Inflammatory macrophage (primary cell): ENCODE measurements around the gene NGEF.
"Not testable (repeated sequence)": the region's sequence is repeated elsewhere in the genome, so short reads cannot be mapped to it uniquely, and the experiment has no call there.

ENCODE experiments used
- DNase-seq, 2 donors: peaks; one replicate each; pipeline ENCODE4 v3.0.0-alpha.2; 2020 to 2022
- total RNA-seq, 18 experiments: gene quantifications; one replicate each; lab custom pipeline; 2026; ENCODE audit warnings: mixed read lengths in 6 of 18, inconsistent platforms in 2 of 18; lab: John Stamatoyannopoulos, UW

NGEF gene, protein sequence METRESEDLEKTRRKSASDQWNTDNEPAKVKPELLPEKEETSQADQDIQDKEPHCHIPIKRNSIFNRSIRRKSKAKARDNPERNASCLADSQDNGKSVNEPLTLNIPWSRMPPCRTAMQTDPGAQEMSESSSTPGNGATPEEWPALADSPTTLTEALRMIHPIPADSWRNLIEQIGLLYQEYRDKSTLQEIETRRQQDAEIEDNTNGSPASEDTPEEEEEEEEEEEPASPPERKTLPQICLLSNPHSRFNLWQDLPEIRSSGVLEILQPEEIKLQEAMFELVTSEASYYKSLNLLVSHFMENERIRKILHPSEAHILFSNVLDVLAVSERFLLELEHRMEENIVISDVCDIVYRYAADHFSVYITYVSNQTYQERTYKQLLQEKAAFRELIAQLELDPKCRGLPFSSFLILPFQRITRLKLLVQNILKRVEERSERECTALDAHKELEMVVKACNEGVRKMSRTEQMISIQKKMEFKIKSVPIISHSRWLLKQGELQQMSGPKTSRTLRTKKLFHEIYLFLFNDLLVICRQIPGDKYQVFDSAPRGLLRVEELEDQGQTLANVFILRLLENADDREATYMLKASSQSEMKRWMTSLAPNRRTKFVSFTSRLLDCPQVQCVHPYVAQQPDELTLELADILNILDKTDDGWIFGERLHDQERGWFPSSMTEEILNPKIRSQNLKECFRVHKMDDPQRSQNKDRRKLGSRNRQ
- 0 to 0.16 (median 0) reads per million in 18 experiments for total RNA-seq

DNA sequence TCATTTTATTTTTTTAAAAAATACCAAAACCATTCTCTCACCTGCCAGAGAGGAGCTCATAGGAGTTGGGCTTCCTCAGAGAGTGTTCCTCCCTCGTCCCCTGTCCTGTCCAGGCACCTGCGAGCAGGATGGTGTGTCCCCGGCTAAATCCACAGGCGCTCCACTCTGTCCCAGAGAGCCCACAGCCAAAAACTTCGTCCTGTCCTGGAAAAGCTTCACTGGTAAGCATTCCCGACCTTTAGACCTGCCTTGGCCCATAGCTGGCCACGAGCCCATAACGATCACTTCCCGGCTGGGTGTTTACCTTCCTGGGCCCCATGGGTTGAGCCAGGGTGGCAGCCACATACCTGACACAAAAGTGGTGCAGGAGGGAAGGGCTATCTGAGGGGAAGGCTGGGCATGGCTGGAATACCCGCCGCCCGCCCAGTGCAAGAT lies at the start of gene NGEF:
TSS of gene NGEF (minus strand) at position 230 of the 435 bp plus-strand sequence. CDS start 38,366 bp downstream, outside the sequence.
- no peak for DNase-seq

DNA sequence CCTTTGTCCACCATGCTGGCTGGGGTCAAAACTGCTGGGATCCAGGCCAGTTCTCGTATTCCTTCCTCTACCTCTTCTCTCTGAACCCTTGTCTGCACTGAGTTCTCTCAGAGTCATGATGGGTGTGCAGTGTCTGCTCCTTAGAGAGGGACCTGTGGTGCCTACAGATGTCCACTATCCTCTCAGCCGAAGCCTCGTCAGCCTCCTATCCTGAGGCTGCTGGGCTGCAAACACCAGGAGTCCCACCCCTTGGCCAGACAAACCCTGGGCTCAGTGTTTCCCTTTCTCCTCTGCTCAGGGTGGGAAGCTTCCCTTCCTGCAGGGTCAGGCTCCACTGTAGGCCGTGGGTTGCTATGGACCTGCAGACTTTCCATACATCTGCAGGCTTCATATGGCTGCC lies 49.4 kb upstream of the NGEF start:
- peak in 1 of 2 donors; percentile 34 for DNase-seq

DNA sequence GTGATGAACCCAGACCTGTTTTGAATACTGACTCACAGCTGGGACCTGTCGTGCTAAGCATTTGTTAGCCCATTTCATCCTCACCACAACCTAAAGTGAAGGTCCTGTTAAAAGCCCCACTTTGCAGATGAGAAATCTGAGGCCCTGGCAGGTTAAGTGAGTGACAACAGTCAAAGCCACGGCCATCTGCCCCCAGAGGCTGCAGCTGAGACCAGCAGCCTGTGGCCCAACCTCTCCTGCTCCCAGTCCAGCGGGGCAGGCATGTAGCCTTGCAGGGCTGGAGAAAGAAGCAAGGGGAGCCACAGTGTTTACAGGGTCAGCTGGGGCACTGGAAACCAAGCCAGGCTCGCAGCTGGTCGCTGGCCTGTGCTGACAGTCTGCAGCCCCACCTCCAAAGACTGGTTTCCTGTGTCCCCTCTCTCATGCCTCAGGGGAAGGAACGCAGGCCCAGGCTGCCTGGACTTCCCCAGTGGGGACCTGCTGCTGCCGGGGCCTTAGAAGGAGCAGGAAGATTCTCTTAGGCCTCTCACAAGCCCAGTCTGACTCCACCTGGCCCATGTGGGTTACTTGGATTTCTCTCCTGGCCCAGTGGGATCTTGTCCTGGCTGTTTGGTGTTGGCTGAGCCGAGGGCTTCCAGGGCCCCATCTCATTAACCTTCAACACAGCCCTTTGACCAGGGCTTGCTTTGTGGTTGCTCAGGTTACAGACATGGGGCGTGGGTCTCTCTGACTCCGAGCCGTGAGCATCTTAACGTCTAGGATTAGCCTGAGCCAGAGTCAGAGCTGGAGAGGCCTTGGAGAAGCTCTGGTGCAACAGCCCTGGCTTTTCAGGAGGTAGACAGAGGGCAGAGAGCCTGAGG lies 48.8 kb upstream of the NGEF start:
- peak; percentile 41 to 43 for DNase-seq

DNA sequence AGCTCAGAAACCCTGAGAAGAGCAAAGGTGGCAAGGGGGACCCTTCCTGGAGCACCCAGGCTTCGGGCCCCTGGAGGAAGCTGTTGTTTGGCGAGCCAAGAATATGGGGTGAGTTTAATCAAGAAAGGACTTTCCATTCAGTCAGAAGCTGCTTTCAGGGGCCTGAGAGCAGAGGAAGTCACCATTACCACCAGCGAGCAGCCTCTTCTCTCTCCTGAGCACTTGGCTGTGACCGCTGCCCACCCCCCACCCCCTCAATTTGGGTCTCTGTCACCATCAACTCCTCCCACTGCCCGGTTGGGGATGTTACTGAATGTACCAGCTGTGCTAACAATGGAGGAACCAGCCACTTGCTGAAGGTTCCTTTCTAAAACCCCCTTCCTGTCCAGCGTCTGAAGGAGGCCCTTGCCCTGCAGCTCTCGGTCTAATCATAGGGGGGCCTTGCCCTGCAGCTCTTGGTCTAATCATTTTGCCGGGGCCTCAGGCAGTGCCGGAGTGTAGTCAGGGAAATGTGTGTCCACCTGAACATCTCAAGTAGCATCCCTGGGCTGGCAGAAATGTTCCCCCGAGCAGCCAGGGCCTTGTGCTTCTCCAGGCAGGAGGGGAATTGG lies 48.0 kb upstream of the NGEF start:
- peak; percentile 64 to 83 for DNase-seq

DNA sequence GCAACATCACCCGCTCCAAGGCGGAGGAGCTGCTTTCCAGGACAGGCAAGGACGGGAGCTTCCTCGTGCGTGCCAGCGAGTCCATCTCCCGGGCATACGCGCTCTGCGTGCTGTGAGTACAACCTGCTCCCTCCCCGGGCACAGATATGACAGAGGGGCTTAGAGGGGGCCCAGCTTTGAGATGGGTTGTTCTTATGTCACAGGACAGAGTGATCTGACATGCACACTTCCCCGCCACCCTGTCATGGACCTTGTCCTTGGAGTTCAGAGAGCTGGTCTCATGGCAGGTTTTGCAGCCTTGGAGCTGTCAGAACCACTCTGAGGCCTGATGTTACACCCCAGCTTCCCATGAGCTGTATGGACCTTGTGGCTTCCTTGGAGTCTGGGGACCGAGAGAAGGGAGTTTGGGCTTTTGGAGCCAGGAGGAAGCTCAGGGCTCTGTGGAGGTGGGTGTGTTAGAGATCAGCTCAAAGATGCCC lies 47.5 kb upstream of the NGEF start:
- DNase-seq = no peak

DNA sequence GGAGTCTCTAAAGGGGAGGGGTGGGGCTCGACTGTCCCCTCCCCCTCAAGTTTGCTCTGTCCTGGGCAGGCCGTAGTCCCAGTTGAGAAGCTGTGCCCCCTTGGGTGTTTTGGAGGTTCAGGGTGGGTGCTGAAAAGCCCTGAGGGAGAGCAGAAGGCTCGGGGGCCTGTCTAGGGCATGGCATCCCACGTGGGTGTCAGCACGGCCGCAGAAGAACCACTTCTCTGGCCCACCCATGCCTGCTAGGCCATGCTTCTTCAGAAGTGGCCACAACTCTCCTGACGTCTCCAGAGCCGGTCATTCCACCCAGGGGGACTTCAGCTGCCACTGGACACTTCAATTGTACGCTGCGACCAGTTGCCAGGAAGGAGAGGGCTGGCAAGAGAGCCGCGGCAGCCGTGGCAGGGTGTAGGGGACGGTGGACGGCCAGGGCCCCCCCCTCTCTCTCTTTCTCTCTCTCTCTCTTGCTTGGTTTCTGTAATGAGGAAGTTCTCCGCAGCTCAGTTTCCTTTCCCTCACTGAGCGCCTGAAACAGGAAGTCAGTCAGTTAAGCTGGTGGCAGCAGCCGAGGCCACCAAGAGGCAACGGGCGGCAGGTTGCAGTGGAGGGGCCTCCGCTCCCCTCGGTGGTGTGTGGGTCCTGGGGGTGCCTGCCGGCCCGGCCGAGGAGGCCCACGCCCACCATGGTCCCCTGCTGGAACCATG lies 46.9 kb upstream of the NGEF start, which contains the start of gene INPP5D:
TSS of gene INPP5D (plus strand) at position 546 of the 704 bp plus-strand sequence. CDS start at position 683, 137 bp downstream.
- DNase-seq = peak; percentile 87 to 88

DNA sequence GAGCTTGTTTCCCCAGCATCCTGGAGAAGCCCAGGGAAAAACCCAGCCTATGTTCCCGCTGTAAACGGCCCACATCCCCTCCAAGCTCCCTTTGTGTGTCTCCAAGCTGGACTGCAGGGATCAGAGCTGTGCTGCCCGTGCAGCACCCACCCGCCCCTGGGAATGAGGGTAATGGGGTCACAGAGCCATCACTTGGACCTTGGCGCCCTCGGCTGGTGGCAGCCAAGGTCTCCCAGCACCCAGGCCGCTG lies 46.4 kb upstream of the NGEF start:
- DNase-seq = no peak

DNA sequence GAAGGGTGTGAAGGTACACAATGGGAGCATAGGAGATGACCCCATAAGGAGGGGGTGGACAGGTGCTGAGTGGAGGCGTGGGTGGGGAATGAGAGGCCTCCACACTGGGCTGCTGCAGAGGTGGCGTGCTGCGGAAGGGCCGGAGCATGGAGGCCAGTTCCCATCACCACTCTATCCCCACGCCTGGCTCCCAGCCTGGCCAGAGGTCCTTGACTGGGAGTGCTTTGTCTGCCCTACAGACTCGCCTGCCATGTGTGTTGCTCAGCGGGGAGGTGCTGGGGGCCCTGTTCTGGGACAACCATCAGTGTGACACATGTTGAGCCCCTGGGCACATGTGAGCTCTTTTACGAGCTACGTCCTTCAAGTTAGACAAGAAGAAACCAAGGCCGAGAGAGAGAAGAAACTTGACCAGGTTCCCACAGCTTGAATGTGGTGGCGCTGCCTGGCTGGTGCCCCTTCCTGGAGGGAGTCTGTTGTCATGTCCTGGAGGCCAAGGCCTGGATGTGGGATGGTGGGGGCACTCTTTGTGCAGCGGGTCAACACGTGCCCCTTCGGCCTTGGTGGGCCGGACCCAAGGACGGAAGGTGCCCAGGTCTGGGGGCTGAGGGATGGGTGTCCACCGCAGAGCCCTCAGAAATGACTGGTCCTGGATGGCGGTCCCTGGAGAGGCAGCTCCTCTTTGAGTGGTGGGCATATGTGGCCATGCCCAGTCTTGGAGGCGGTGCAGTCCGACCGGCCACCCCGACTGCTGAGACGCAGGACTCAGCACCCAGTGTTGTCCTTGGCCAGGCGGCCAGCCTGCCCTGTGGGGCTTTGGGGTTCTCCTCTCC lies 45.9 kb upstream of the NGEF start:
- no peak for DNase-seq

DNA sequence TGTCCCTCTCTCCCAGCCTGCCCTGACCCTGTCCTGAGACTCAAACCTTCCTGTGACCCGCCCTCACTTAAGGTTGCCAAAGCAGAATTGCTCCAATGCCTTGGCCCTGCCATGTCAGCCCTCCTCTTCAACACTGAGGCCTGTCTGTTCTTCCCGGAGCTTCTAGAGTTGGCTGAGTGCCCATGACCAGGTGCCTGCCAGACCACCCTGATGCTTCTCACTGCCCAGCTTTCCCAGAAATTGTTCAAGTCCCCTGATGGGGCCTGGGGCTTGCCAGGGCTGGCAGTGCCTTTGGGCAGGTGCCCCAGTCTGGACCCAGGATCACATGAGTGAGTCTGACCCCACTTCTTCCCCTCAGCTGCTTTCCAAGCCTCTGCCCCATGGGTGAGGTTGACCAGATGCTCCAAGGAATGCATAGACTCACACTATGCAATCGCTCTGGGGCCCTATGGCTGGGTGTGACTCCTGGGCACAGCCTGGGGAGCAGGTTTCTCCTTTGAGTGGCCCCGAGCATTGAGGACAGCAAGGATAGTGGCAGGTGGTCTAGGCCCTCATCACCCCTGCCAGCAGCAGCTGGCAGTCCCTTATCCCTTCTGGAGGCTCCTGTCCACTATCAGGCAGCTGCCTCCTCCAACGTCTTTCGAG lies 44.0 kb upstream of the NGEF start:
- DNase-seq = no peak

DNA sequence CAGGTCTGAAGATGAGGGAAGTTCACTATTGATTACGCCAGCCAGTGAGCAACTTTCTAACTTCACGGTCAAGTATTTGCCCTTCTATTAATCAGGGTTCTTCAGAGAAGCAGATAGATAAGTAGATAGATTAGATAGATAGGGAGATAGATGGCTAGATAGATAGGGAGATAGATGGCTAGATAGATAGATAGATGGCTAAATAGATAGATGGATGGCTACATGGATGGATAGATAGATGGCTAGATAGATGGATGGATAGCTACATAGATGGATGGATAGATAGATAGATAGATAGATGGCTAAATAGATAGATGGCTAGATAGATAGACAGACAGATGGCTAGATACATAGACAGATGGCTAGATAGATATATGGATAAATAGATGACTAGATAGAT lies 42.3 kb upstream of the NGEF start:
- DNase-seq = no peak

DNA sequence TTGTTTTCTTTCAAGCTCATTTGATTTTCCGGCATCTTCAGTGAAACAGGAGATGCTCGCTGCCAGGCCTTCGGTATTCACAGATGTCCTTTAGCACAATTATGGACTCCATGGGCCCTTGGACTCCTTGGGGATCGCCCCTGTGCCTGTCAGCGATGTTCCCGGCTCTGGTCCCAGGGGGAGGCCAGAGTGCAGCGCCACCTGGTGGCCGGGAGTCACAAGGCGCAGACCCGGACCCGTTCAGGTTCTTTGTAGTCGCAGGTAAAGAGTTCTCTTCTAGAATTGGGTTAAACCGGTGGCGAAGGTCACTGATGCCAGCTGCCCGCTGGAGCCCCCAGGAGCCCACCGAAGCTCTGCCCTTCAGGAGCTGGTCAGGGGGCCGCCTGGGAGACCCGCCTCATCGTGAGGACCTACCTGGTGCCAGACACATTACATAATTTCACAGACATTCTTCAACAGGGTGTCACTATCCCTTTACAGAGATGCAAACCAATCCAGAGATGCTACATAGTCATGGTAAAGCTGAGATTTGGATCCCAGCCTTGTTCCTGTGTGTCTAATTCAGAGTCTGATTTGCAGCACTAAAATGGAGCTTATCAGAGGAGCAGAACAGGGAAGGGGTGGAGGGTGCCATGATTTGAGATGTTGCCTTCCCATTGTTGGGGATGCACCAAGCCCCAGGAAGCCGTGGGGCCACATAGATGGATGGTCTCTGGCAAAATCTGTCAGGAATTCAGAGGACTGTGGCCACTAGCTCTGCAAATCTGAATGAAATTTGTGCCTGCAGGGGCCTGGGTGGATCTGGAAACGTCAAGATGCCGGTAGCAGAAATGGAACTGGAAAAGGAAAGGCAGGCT lies 41.1 kb upstream of the NGEF start:
- DNase-seq = peak; percentile 48 to 59

DNA sequence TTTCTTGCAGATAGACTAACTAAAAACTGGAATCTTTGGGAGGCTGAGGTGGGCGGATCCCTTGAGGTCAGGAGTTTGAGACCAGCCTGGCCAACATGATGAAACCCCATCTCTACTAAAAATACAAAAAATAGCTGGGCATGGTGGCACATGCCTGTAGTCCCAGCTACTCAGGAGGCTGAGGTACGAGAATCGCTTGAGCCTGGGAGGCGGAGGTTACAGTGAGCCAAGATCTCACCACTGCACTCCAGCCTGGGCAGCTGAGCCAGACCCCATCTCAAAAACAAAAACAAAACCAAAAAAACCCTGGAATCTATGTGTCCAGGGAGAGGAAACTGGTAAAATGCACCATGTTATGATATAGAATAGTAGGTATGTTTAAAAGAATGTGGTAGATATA lies 39.5 kb upstream of the NGEF start:
- not testable (repeated sequence) for DNase-seq

DNA sequence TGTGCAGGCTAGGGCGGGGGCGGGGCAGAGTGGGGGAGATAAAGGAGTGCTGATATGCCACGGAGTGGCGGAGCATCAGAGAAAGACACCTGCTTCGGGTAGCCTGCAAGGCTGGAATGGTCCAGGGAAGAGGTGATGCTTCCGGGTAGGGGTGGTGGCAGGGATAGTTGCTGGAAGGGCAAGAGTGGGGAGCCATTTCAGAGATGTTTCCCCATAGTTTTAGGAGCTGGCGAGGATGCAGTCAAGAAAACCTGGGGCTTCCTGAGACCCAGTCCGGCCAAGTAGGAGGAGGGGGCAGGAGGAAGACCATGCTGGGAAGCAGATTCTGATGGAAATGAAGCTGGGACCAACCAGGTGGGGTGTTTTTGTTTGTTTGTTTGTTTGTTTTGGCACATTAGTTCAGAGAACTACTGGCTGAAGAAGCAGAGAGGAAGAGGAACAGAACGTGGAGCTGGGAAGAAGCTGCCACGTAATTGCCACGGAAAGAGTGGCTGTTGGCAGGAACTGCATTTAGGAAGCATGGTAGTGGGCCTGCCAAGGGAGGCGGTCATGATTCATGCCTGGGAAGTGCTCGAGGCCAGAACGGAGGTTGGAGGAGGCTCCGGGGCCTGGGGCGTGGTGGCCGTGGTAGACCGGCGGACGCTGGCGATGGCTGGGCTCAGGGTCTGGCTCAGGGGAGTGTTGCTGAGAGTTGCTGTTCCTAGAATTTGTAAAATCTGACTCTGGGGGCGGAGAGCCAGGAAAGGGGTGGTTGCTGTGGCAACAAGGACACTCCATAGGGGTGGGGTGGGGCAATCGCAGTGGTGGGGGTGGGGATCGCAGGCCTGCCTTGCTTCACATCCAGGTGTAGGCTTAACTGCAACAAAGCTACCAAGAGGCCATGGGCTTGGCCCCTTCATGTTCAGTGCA lies 38.4 kb upstream of the NGEF start:
- peak; percentile 39 to 57 for DNase-seq

DNA sequence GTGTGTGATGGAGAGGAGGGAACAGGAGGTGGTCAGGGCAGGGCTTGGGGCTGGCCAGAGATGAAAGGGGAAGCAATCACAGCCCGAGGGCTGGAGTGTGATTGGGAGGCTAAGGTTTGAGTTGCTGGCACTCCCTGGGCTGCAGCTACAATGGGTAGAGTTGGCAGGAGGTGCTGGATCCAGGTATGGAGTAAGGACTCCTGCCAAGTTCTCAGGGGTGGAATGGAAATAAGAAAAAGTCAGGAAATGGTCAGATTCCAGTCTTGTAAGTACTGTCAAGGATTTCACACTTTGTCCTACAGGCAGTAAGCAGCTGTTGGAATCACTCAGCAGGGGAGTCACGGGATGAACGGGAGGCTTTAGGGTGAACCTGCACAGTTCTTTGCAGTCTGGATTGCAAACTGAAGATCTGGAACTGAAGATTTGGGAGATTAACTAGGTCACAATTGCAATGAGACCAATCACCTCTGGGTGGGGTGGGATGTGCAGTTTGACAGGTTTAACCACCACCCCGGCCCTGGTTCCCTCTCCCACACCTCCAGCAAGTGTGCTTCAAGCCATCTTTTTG lies 36.2 kb upstream of the NGEF start:
- no peak for DNase-seq

DNA sequence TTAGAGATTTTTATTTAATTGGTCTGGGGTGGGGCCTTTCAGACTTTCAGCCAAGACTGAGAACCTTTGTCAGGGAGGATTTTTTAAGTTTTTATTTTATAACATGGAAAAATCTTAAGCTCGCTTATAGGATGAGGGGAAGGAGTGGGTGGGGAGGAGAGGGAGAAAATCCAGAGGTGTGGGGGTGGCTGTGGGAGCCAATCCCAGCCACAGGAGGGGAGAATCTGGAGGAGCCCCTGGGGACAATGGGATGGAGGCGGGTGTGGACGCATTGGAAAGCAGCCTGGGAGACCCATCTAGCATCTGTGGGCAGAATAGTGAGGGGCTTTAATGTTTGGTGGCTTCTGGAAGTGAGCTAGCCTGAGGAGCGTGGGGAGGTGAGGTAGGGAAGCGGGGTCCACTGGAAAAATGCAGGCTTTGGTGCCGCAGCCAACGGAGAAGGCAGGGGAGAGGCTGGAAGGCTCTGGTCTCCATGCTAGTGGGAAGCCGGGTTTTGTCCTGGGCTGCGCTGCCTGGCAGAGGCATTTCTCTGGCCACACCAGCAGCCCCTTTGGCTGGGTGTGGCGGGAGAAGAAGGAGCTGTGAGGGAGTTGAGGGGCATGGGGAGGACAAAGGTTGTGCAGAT lies 35.6 kb upstream of the NGEF start:
- no peak for DNase-seq

DNA sequence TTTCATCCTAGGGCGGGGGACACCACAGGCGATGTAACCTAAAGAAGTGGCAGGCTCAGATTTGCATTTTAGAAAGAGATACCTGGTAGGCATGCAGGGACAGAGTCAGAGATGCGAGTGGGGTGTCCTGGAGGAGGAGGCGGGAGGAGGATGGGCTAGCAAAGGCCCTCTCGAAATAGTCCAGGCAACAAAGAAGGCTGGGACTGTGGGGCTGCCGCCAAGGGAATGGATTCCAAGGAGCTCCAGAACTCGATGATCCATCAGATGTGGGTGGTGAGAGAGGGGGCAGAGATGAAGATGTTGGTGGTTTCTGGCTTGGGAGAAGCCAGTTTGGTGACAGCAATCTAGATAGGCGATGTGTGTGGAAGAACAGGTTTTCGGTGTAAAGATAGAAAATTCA lies 34.6 kb upstream of the NGEF start:
- DNase-seq = no peak

DNA sequence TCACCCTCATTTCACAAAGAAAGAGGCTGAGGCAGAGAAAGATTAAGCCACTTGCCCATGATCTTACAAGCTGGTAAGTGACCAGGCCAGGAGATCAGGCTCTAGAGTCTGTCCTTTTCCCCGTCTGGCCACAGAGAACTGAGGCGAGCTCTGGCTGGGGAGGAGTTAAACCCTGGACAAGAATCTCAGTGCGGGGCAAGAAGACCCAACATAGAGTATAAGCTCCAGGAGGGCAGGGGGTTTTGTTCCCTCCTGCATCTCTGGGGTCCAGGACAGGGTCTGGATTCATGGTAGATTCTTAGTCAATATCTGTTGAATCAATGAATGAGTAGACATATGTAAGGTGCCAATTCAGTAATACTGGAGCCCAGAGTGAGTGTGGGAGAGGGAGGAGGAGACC lies 34.1 kb upstream of the NGEF start:
- no peak for DNase-seq
